Renal pelvis (tissue), 12 donors: ENCODE results near the gene TNFSF13. TPM values are rescaled to one million over a fixed set of nuclear protein-coding genes. Genes with fewer than 3 reads are reported as not detected.

Experiments
- DNase-seq: peaks from one replicate; pipeline ENCODE4 v3.0.0-alpha.2; 2013
- long read RNA-seq, 16 experiments: transcript quantifications; one replicate each; lab custom pipeline, GENCODE V29; 2026
- polyA plus RNA-seq, 3 donors: library from polyadenylated mRNA; unstranded; fragments of 120-200 nt; gene quantifications; one replicate each; pipeline ENCODE4 v1.2.1, GENCODE V29; 2013; ENCODE audit not compliant: insufficient read length in 3 of 3

TNFSF13 gene, protein sequence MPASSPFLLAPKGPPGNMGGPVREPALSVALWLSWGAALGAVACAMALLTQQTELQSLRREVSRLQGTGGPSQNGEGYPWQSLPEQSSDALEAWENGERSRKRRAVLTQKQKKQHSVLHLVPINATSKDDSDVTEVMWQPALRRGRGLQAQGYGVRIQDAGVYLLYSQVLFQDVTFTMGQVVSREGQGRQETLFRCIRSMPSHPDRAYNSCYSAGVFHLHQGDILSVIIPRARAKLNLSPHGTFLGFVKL
- 10 to 100 TPM; 12.8 to 18.2 (median 13.5) TPM for polyA plus RNA-seq
- long read RNA-seq, donor 1, partial matches to known transcripts: 0 of 3 reads
- long read RNA-seq, donor 1, other reads (novel, unspliced or antisense): 0 of 3 reads
- long read RNA-seq, donor 2: 0 reads
- long read RNA-seq, donor 3, partial matches to known transcripts: 0 of 3 reads
- long read RNA-seq, donor 3, other reads (novel, unspliced or antisense): 0 of 3 reads
- long read RNA-seq, donor 4, partial matches to known transcripts: 0 of 1 reads
- long read RNA-seq, donor 4, other reads (novel, unspliced or antisense): 0 of 1 reads
- long read RNA-seq, donor 5, partial matches to known transcripts: 0 of 1 reads
- long read RNA-seq, donor 5, other reads (novel, unspliced or antisense): 0 of 1 reads
- long read RNA-seq, donor 6, partial matches to known transcripts: 0 of 3 reads
- long read RNA-seq, donor 6, other reads (novel, unspliced or antisense): 0 of 3 reads
- long read RNA-seq, donor 7, partial matches to known transcripts: 0 of 4 reads
- long read RNA-seq, donor 7, other reads (novel, unspliced or antisense): 0 of 4 reads
- long read RNA-seq, donor 8, partial matches to known transcripts: 0 of 2 reads
- long read RNA-seq, donor 8, other reads (novel, unspliced or antisense): 0 of 2 reads
- long read RNA-seq, donor 9, partial matches to known transcripts: 0 of 2 reads
- long read RNA-seq, donor 9, other reads (novel, unspliced or antisense): 0 of 2 reads
- long read RNA-seq, donor 10, partial matches to known transcripts: 0 of 2 reads
- long read RNA-seq, donor 10, other reads (novel, unspliced or antisense): 0 of 2 reads
- long read RNA-seq, donor 11: 0 reads
- long read RNA-seq, donor 12, partial matches to known transcripts: 0 of 2 reads
- long read RNA-seq, donor 12, other reads (novel, unspliced or antisense): 0 of 2 reads
- long read RNA-seq, donor 13, partial matches to known transcripts: 0 of 4 reads
- long read RNA-seq, donor 13, other reads (novel, unspliced or antisense): 0 of 4 reads
- long read RNA-seq, donor 14: 0 reads
- long read RNA-seq, donor 15: 0 reads
- long read RNA-seq, donor 16, partial matches to known transcripts: 0 of 2 reads
- long read RNA-seq, donor 16, other reads (novel, unspliced or antisense): 0 of 2 reads

DNA sequence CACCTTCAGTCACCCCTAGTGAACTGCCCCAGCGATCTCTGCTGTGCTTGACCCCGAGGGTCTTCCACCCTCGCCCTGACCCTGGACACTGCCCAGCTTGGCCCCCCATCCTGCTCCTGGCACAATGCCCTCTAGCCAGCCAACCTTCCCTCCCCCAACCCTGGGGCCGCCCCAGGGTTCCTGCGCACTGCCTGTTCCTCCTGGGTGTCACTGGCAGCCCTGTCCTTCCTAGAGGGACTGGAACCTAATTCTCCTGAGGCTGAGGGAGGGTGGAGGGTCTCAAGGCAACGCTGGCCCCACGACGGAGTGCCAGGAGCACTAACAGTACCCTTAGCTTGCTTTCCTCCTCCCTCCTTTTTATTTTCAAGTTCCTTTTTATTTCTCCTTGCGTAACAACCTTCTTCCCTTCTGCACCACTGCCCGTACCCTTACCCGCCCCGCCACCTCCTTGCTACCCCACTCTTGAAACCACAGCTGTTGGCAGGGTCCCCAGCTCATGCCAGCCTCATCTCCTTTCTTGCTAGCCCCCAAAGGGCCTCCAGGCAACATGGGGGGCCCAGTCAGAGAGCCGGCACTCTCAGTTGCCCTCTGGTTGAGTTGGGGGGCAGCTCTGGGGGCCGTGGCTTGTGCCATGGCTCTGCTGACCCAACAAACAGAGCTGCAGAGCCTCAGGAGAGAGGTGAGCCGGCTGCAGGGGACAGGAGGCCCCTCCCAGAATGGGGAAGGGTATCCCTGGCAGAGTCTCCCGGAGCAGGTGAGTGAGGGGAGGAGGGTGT, at the start of gene TNFSF13:
TSS of gene TNFSF13 (plus strand) at position 207 of the 776 bp plus-strand sequence. CDS start at position 497, 290 bp downstream.
- no peak for DNase-seq

DNA sequence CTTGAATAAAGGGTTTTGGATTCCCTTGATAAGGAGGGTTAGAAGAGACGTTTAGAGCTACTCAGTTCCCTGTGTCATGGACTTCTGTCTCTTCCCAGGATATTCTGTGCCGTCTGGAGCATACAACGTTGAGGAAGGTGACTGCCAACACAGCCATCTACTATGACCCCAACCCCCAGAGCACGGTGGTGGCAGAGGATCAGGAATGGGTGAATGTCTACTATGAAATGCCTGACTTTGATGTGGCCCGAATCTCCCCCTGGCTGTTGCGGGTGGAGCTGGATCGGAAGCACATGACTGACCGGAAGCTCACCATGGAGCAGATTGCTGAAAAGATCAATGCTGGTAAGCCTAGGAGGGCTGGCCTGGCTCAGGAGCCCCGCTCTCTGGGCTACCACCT, 49.7 kb upstream of the TNFSF13 start:
- no peak for DNase-seq

DNA sequence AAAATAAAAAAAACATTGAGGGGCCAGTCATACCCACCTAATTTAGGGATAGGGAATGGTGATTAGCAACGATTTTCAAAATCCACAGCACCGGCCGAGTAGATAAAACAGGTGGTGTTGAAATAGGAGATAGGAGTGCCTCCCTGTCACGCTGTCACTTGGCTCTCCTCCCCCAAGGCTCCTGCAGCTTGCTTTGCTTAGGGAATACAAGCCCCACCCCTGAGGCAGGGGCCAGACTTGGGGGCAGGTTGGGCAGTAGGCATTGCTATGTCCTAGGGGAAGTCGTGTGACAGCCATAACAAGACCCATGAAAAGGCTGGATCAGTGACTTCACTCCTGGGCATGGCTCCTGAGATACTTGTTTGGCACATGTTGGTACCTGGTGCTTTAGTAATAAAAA, 48.6 kb upstream of the TNFSF13 start:
- DNase-seq: no peak

DNA sequence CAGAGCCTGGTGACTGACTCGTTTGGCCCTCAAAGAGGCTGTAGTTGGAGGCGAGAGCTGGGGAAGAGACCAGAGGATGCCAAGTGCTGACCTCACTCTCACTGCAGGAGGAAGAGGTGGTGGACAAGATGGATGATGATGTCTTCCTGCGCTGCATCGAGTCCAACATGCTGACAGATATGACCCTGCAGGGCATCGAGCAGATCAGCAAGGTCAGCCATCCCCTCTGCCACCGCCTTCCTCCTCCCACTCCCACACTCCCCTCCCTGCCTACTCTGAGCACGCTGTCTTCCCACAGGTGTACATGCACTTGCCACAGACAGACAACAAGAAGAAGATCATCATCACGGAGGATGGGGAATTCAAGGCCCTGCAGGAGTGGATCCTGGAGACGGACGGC, 47.4 kb upstream of the TNFSF13 start:
- no peak for DNase-seq

DNA sequence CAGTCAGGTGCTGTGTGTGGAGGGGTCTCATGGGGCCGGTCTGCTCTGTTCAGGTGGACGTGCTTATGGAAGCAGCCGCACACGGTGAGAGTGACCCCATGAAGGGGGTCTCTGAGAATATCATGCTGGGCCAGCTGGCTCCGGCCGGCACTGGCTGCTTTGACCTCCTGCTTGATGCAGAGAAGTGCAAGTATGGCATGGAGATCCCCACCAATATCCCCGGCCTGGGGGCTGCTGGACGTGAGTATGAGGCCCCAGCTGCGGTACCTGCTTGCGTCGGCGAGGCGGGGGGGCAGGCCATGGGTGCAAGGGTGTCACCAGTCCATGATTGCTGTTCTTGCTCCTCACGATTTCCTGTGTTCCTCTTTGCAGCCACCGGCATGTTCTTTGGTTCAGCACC, 46.4 kb upstream of the TNFSF13 start:
- no peak for DNase-seq

DNA sequence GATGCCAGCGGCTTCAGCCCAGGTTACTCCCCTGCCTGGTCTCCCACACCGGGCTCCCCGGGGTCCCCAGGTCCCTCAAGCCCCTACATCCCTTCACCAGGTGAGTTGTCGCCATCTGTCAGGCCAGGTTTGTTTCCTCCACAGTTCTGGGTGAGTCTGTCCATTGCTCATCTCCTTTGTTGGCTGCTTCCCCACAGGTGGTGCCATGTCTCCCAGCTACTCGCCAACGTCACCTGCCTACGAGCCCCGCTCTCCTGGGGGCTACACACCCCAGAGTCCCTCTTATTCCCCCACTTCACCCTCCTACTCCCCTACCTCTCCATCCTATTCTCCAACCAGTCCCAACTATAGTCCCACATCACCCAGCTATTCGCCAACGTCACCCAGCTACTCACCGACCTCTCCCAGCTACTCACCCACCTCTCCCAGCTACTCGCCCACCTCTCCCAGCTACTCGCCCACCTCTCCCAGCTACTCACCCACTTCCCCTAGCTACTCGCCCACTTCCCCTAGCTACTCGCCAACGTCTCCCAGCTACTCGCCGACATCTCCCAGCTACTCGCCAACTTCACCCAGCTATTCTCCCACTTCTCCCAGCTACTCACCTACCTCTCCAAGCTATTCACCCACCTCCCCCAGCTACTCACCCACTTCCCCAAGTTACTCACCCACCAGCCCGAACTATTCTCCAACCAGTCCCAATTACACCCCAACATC, 45.6 kb upstream of the TNFSF13 start:
- no peak for DNase-seq

DNA sequence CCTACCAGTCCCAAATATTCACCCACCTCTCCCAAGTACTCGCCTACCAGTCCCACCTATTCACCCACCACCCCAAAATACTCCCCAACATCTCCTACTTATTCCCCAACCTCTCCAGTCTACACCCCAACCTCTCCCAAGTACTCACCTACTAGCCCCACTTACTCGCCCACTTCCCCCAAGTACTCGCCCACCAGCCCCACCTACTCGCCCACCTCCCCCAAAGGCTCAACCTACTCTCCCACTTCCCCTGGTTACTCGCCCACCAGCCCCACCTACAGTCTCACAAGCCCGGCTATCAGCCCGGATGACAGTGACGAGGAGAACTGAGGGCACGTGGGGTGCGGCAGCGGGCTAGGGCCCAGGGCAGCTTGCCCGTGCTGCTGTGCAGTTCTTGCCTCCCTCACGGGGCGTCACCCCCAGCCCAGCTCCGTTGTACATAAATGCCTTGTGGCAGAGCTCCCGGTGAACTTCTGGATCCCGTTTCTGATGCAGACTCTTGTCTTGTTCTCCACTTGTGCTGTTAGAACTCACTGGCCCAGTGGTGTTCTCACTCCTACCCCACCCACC, 44.6 kb upstream of the TNFSF13 start:
- no peak for DNase-seq

DNA sequence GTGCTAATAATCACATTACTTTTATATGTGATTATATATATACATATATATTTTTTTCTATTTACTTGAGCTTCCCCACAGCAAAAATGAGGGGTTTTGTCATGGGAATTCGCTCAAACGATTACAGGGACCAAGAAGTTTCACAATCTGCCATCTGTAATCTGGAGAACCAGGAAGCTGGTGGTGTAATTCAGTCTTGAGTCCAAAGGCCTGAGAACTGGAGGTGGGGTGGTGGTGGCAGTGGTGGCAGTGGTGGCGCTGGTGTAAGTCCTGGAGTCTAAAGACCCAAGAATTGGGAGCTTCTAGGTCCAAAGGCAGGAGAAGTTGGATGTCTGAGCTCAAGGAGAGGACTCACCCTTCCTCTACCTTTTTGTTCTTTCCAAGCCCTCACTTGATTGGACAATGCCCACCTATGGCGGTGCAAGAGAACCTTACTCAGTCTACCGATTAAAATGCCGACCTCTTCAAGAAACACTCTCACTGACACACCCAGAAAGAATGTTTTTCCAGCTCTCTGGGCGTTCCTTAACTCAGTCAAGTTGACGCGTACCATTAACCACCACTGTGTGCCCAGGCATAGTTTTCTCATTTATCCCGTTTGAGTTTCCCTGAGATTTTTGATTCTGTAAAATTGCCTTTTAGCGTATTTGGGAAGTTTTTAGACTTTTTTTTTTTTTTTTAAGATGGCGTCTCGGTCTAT, 42.5 kb upstream of the TNFSF13 start:
- DNase-seq: no peak

DNA sequence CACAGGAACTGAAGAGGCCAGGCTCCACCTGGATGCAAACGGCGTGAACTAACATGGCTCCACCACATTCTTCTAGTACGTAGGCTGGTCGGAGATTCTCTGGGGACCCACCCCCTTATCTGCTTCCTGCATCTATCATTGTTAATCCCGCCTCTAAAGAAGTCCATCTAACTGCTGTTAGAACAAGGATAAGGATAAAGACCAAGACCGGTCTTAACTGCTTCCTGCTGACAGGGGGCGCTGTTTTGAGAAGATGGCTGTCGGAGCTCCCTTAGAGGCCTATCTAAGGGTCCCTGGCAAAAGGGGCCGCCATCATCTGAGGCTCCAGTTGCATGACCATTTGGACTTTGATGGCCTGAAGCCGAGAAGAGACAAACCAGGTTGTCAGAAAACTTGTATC, 35.5 kb upstream of the TNFSF13 start:
- no peak for DNase-seq

DNA sequence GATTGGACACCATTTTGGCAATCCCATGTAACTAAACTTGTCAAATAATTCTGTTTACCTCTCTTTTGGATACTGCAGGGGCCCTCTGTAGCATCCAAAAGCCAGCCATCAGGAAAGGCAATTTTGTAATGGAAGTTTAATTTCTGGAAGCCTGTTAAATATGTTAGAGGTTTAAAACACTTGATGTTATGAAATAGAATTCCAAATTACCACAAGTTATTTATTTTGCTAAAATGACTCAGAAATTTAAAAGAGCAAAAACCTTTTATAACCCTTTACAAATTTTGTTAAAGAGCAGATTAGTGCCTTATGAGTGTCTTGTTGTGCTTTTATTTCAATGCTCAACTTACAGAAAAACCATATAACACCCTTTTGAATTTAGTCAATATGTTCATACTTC, 29.7 kb upstream of the TNFSF13 start:
- DNase-seq: no peak

DNA sequence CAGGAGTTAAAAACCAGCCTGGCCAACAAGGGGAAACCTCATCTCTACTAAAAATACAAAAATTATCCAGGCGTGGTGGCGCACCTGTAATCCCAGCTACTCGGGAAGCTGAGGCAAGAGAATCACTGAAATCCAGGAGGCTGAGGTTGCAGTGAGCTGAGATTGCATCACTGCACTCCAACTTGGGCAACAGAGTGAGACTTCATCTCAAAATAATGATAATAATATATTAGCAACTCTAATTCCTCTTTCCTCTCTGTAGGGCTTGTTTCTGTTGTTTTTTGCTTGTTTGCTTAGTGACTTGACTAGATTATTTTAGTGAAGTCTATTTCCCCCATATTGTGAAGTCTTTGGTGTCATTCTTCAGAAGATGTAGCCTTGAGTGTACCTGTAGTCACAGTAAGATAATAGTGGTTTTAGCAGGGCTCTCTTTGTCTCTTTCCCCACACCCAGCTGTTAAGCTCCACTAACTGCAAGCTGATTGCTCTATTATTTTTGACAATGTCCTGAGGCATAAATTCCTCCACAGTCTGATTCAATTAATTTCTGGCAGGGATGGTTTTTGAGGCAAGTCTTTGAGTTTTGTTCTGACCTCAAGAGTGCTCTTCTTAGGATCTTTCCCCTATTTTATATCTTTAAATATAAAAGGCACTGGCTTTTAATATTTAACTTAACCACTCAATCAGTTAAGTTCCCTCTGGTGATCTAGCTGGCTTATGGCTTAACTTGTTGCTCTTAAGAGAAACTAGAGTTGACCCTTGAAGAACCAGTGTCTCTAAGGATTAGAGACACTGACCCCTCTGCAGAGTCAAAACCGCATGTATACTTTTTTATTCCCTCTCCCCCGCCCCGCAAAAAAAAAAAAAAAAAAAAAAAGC, 28.3 kb upstream of the TNFSF13 start:
- DNase-seq: no peak

DNA sequence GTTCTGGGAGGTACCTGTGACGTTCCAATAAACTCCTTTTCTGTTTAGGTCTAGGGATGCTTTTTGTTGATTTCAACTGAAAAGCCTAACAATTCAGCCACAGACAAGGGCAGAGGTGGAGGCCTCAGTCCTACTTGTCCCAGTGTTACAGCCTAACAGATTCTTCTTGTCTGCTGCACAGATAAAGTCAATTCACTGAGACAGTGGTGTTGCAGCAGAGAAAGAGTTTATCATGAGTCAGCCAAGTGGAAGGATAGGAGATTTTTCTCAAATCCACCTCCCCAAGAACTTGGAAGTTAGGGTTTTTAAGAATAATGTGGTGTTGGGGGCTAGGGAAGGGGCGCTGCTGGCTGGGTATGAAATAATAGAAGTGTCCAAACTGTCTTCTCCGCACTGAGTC, 20.5 kb upstream of the TNFSF13 start:
- no peak for DNase-seq

DNA sequence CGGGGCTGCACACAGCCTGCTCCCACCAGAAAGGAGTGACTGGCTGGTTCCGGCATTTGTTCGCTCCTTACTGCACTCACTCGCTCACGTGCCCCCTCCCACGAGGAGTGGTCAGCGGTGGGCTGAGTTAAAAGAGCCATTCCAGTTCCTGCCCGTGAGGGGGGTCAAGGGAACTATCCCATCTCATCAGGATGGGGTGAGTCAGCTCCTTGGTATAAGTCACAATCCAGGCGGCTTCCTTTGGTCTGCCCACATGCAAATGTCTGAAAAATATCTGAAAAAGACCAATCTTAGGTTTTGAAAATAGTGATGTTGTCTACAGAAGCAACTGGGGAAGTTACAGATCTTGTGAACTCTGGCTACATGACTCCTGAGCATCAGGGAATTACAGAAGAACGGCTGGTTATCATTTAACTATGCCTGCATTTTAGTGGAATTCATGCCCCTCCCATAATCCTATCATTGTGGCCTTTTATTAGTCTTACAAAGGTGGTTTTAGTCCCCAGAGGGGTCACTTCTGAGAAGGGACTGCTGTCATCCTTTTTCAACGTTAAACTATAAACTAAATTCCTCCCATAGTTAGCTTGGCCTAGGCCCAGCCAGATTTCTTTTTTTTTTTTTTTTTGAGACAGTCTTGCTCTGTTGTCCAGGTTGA, 19.5 kb upstream of the TNFSF13 start:
- no peak for DNase-seq

DNA sequence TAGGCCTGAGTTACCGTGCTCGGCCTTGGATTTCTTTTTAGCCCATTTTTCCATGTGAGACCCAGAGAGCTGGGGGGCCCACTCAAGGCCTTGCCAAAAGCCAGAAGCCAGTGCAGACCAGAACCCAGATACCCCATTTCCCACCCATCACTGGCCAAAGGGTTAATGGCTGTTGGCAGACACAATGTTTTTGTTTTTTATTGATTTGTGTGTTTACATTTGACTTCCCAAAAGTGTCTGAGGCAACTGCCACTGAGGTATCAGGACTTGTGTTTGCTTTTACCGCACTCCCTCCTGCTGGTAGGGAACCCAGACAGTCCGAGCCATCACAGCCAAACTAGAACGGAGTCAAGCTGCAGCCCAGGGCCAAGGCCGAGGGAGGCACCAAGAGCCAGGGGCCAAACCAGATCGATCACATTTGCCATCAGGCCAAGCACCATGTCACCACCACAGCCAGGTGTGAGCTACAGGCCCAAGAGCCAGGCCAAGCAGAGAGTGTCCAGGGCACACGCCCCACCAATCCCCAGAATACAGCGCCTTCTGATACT, 17.4 kb upstream of the TNFSF13 start:
- DNase-seq: no peak

DNA sequence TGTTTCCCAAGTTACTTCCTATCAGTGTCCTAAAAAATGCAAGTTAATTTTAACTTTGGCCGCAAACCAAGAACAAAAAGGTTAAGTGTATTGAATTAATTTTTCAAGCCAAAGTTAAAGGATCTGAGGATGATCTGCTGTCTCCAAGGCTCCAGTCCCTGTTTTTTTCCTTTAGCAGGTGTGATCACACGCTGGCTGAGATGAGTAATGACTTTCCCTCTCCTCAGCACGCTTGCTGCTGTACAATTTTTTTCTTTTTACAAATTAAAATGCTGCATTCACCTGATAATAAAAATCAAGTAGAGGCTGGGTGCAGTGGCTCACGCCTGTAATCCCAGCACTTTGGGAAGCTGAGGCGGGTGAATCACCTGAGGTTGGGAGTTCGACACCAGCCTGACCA, 13.6 kb upstream of the TNFSF13 start:
- DNase-seq: no peak

DNA sequence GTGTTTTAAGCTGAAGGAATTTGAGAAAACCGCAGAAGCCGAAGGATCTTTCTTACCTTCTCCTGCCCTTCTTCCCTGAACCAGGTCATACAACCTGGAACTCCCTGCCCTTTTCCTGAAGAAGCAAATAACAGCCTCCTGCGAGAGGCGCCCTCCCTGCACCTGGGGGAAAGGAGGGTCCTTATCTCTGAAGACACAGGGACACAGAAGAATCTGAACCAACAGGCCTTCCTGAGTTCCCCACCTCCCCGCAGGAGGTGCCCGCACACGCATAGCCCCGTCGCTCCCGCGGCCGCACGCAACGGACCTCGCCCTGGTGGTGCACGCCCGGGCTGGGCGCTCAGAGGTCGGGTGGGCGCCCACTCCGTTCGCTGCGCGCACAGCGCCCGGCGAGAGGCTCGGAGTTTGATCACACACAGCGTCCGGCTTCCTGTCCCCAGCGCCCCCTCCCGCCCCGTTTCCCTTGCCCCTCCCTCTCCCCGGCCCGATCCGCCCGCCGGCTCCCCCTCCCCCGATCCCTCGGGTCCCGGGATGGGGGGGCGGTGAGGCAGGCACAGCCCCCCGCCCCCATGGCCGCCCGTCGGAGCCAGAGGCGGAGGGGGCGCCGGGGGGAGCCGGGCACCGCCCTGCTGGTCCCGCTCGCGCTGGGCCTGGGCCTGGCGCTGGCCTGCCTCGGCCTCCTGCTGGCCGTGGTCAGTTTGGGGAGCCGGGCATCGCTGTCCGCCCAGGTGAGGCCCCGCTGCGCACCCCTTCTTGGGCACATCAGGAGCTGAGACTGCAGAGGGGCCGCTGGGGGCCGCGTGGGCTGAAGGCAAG, 9.8 kb upstream of the TNFSF13 start, which contains the start of gene TNFSF12:
TSS of gene TNFSF12 (plus strand) at position 474 of the 816 bp plus-strand sequence. CDS start at position 570, 96 bp downstream.
- no peak for DNase-seq
